Stimulated activated CD8-positive, alpha-beta memory T cell treated with anti-CD3 and anti-CD28 coated beads, Interleukin-2, amount 100 ng/mL, for 48 hours (primary cell): Measurements from ENCODE around the gene TPCN1.

Experiments
- DNase-seq, 2 donors: peaks; one replicate each; pipeline ENCODE4 v3.0.0-alpha.2; 2020; ENCODE audit warnings: low read depth in 2 of 2

Gene TPCN1

DNA sequence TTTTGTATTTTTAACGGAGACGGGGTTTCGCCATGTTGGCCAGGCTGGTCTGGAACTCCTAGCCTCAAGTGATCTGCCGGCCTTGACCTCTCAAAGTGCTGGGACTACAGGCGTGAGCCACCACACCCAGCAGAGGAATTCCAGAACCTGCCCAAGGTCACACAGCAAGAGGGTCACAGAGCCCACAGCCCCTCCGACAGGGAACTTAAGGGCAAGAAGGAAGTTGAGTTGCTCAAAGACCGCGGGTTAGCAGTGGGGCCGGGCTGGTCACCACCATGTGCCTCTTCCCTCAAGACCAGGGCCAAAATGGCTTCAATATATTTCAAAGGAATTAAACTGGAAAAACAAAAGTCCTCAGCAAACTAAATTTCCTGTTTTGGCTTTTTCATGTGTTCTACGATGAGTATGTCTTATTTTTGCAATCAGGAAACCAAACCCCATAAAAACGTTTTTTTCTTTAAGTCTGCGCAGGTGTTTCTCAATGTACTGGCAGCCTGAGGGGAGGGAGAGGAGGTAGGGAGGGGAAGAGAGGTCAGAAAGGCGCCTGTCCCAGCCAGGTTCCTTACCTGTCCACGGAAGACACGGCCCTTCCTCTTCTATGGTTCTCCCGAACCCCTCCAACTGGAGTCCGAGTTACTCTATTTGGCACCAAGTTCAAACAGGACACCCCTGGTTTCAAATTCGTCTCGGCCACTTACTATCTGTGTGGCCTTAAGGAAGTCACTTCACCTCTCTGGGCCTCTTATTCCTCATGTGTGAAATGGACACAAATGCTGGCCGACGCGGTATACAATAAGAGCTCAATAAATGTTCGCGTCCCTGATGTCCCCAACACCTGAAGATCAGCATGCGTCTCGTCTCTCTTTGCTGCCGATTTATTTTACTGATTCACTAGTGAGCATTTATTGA lies 112.9 kb downstream of the TPCN1 start:
- no peak for DNase-seq

DNA sequence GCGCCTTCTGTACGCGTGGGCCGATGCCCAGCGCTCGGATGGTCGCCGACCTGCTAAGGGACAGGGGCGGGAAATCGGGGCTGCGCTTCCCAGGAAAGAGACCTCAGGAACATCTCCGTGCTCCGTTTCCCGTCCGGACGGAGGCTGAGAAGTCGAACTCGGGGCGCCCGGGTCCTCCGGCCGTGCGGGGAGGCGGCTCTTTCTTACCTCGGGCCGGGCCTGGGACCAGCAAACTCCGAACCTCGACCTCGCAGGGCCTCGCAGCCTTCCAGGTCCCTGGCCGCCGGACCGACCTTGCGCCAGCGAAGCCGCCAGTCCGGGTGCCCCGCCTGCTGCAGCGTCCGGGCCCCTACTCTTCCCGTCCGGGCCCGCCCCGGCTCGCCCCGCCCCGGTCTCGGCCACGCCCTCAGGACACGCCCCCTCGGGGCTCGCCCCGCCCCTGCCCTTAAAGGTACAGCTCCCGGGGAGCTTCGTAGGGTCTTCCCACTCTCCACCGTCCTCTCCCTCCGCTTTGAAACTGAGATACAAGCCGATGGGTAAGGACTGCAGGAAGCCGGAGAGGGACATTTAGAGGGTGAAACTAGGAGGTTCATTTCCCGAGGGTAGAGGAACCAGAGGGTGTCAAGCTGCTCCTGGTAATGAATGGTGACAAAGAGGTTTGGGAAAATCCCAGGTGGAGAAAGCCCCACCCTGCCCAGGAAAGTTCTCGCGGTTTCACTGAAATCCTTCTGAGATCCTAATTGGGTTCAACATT lies 113.7 kb downstream of the TPCN1 start, which contains the start of gene SLC8B1:
SLC8B1 (minus strand) TSS at position 324 of the 754 bp plus-strand sequence. CDS start 2,231 bp downstream, outside the sequence.
- peak; percentile 81 to 88 for DNase-seq

DNA sequence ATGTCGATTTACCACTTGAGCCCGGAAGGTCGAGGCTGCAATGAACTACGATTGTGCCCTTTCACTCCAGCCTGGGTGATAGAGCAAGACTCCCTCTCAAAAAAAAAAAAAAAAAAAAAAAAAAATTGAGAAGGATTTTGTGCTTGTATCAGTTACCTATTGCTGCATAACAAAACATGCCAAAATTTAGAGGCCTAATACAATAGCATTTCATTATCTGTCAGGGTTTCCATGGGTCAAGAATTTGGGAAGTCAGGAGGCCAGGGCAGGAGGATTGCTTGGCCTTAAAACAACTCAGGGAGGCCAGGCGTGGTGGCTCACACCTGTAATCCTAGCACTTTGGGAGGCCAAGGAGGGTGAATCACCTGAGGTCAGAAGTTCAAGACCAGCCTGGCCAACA lies 118.3 kb downstream of the TPCN1 start:
- no peak for DNase-seq

DNA sequence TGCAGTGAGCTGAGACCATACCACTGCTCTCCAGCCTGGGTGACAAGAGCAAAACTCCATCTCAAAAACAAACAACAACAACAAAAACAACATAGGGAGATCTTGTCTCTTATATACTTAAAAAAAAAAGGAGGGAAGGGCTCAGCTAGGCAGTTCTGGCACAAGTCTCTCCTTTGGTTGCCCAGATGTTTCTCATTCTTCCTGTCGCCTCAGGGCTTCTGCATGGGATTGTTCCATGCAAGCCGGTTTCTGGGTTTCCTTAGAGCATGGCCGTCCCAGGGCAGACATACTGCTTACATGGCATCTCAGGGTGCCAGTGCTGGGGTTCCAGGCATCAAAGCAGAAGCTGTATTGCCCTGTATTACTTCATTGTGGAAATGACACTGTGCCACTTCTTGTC lies 118.8 kb downstream of the TPCN1 start:
- no peak for DNase-seq

DNA sequence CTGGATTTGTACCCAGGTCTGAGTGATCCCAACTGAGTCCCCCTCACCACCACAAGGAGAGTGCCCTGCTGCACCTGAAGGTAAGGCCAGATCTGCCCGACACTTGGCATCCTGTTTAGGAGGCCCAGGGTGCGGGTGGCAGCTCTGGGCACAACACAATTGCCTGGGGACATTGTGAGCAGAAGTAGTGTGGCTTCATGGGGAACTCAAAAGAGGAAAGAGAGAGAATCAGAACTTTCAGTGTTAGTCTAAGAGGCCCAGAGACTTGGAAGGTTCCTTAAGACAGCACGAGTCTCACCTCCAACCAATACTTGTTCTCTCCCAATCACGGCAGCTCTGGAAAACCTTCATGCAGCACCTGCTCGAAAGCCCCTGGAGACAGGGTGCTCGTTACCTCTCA lies 120.3 kb downstream of the TPCN1 start:
- no peak for DNase-seq

DNA sequence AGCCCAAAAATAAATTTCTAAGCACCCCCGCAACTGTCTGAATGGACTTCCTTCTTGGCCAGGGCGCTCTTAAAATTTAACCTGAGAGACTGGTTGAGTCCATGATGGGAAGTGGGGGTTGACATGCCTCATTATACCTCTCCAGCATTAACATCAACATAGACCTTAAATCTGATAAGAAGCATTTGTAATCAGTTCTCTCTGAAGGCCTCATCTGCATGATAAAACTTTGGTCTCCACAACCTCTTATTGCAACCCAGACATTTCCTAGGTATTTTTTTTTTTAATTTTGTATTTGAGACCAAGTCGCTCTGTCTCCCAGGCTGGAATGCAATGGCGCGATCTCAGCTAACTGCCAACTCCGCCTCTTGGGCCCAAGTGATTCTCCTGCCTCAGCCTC lies 124.1 kb downstream of the TPCN1 start:
- no peak for DNase-seq

DNA sequence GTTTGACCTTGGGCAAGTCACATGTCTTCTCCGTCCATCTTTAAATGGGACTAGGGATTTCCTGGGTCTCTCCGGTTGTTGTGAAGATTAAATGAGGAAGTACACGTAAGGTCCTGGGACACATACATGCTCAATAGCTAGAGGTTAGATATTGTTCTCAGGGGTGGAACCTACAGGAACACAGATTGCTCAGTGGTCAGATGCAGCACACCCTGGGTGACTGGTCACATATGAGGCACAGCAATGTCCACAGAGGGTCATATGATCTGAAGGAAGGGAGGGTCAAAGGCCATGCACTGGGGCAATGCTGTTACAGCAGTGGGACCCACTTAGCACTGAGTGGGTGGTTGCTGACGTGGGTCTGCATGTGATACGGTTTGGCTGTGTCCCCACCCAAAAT lies 125.1 kb downstream of the TPCN1 start:
- DNase-seq = no peak

DNA sequence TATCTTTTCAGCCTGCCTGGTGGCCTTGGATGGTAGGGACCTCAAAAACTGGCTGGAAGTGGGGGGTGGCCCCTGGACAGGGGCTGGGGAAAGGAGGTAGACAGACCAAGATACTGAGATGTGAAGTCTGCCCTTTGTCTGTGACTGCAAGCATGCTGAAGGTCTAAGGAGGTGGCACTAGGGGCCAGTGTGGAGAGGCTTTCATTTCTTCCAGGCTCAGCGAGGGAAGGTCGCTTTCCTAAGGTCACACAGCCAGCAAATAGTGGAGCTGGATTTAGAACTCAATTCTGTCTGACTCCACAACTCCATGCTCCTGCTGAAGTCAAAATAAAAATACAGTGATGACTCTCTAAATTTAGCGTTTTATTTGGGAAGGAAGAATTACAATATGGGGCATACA lies 125.8 kb downstream of the TPCN1 start:
- DNase-seq = no peak

DNA sequence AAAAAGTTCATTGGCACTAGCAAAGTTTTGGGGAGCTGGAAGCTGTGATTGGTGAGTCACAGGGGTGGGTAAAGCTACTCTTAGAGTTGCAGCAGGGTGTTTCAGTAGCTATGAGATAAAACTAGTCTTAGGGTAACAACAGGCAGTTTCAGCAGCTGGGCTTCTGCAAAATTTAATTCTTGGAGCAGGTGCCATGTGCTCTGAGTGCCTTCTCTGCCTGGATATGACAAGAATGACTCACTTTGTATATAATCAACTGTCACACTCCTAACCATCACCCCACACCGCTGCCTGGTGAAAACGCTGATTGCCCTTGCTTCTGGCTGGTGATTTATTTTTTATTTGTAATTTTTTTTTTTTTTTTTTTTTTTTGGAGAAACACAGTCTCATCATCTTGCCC lies 126.6 kb downstream of the TPCN1 start:
- no peak for DNase-seq
